Stimulated activated naive CD8-positive, alpha-beta T cell treated with anti-CD3 and anti-CD28 coated beads, Interleukin-15, amount 100 ng/mL, for 72 hours (primary cell): ENCODE results near the gene PDZD2.

ENCODE experiments used
- ATAC-seq: fragments of 150-1000 bp; cut with Tn5 transposase; 2 replicates; pipeline ENCODE4 v1.10.0; 2021; ENCODE audit warnings: mild to moderate bottlenecking, moderate library complexity
- DNase-seq, 2 donors: peaks; one replicate each; pipeline ENCODE4 v3.0.0; 2021 to 2022
- H3K27ac Mint-ChIP-seq, 2 donors: one replicate each; pipeline ENCODE4 v1.8.0; 2022; ENCODE audit warnings: mild to moderate bottlenecking in 2 of 2, mixed read lengths in 2 of 2, moderate library complexity in 2 of 2
- H3K27me3 Mint-ChIP-seq: one replicate; pipeline ENCODE4 v1.8.0; 2022; ENCODE audit warnings: mixed read lengths
- H3K4me1 Mint-ChIP-seq: one replicate; pipeline ENCODE4 v1.8.0; 2022; ENCODE audit warnings: mild to moderate bottlenecking, mixed read lengths
- H3K4me3 Mint-ChIP-seq, 2 donors: one replicate each; pipeline ENCODE4 v1.8.0; 2022; ENCODE audit warnings: mild to moderate bottlenecking in 2 of 2, mixed read lengths in 2 of 2, moderate library complexity in 1 of 2
- H3K9me3 Mint-ChIP-seq, 2 donors: one replicate each; pipeline ENCODE4 v1.8.0; 2022; ENCODE audit warnings: mixed read lengths in 2 of 2

PDZD2 gene

GRCh38 chr5:32143617-32144377, 504.9 kb downstream of the PDZD2 start:
- DNase-seq (no peak), ATAC-seq (no peak)
- Mint-ChIP-seq H3K4me1 (peaks cover 23% of the 10 kb centered on the region), H3K9me3 (no peaks in the 10 kb centered on the region), H3K27me3 (no peaks in the 10 kb centered on the region), H3K27ac (no peak overlapping the region), H3K4me3 (no peak overlapping the region)

GRCh38 chr5:32144378-32145207, 505.7 kb downstream of the PDZD2 start:
- Mint-ChIP-seq H3K9me3 (no peaks in the 10 kb centered on the region), H3K4me3 (no peak overlapping the region), H3K27ac (no peak overlapping the region), H3K27me3 (no peaks in the 10 kb centered on the region), H3K4me1 (peaks cover 24% of the 10 kb centered on the region)
- ATAC-seq (no peak), DNase-seq (no peak)

GRCh38 chr5:32145378-32145777, 506.4 kb downstream of the PDZD2 start:
- ATAC-seq: no peak

GRCh38 chr5:32147236-32147635, 508.3 kb downstream of the PDZD2 start:
- no peak overlapping the region for H3K4me3 Mint-ChIP-seq
- no peak for DNase-seq
- ATAC-seq: no peak
- peaks cover 27% of the 10 kb centered on the region for H3K4me1 Mint-ChIP-seq
- H3K9me3 Mint-ChIP-seq: no peaks in the 10 kb centered on the region
- H3K27ac Mint-ChIP-seq: no peak overlapping the region
- no peaks in the 10 kb centered on the region for H3K27me3 Mint-ChIP-seq

More at GRCh38 chr5:32145378-32145777, 506.4 kb downstream of the PDZD2 start:
- peaks cover 20% of the 10 kb centered on the region for H3K4me1 Mint-ChIP-seq
- no peak for DNase-seq
- H3K4me3 Mint-ChIP-seq: no peak overlapping the region
- H3K27ac Mint-ChIP-seq: no peak overlapping the region
- no peaks in the 10 kb centered on the region for H3K27me3 Mint-ChIP-seq
- H3K9me3 Mint-ChIP-seq: no peaks in the 10 kb centered on the region

GRCh38 chr5:32147959-32148358, 509.0 kb downstream of the PDZD2 start:
- no peaks in the 10 kb centered on the region for H3K9me3 Mint-ChIP-seq
- H3K27me3 Mint-ChIP-seq: no peaks in the 10 kb centered on the region
- H3K4me3 Mint-ChIP-seq: no peak overlapping the region
- no peak for DNase-seq
- peaks cover 28% of the 10 kb centered on the region for H3K4me1 Mint-ChIP-seq
- H3K27ac Mint-ChIP-seq: no peak overlapping the region
- ATAC-seq: no peak

- ATAC-seq (no peak), DNase-seq (no peak)
- Mint-ChIP-seq H3K27me3 (no peaks in the 10 kb centered on the region), H3K9me3 (no peaks in the 10 kb centered on the region), H3K4me3 (no peak overlapping the region), H3K27ac (no peak overlapping the region), H3K4me1 (peaks cover 43% of the 10 kb centered on the region)
Measured at GRCh38 chr5:32150366-32150765, 511.4 kb downstream of the PDZD2 start.

- Mint-ChIP-seq H3K4me3 (no peak overlapping the region), H3K4me1 (peaks cover 38% of the 10 kb centered on the region), H3K9me3 (no peaks in the 10 kb centered on the region), H3K27me3 (no peaks in the 10 kb centered on the region), H3K27ac (no peak overlapping the region)
- ATAC-seq: no peak
- DNase-seq: no peak
Measured at GRCh38 chr5:32151198-32151597, 512.3 kb downstream of the PDZD2 start.

GRCh38 chr5:32153723-32154122, 514.8 kb downstream of the PDZD2 start:
- Mint-ChIP-seq H3K27me3 (no peaks in the 10 kb centered on the region), H3K4me3 (no peak overlapping the region), H3K27ac (no peak overlapping the region), H3K4me1 (peaks cover 31% of the 10 kb centered on the region), H3K9me3 (no peaks in the 10 kb centered on the region)
- DNase-seq (no peak), ATAC-seq (no peak)

GRCh38 chr5:32155211-32155610, 516.3 kb downstream of the PDZD2 start:
- H3K4me3 Mint-ChIP-seq: no peak overlapping the region
- DNase-seq: no peak
- ATAC-seq: no peak
- H3K27me3 Mint-ChIP-seq: no peaks in the 10 kb centered on the region
- H3K4me1 Mint-ChIP-seq: peaks cover 28% of the 10 kb centered on the region
- no peaks in the 10 kb centered on the region for H3K9me3 Mint-ChIP-seq
- H3K27ac Mint-ChIP-seq: no peak overlapping the region

GRCh38 chr5:32156635-32157034, 517.7 kb downstream of the PDZD2 start:
- DNase-seq: no peak
- Mint-ChIP-seq H3K27me3 (no peaks in the 10 kb centered on the region), H3K27ac (no peak overlapping the region), H3K4me1 (peaks cover 34% of the 10 kb centered on the region), H3K4me3 (no peak overlapping the region), H3K9me3 (no peaks in the 10 kb centered on the region)
- ATAC-seq: no peak

GRCh38 chr5:32157078-32157477, 518.1 kb downstream of the PDZD2 start:
- peaks cover 31% of the 10 kb centered on the region for H3K4me1 Mint-ChIP-seq
- DNase-seq: no peak
- no peaks in the 10 kb centered on the region for H3K27me3 Mint-ChIP-seq
- H3K4me3 Mint-ChIP-seq: no peak overlapping the region
- H3K9me3 Mint-ChIP-seq: no peaks in the 10 kb centered on the region
- no peak overlapping the region for H3K27ac Mint-ChIP-seq
- no peak for ATAC-seq

- peaks cover 23% of the 10 kb centered on the region for H3K4me1 Mint-ChIP-seq
- no peak for ATAC-seq
- no peak overlapping the region for H3K4me3 Mint-ChIP-seq
- no peaks in the 10 kb centered on the region for H3K27me3 Mint-ChIP-seq
- DNase-seq: no peak
- H3K9me3 Mint-ChIP-seq: no peaks in the 10 kb centered on the region
- no peak overlapping the region for H3K27ac Mint-ChIP-seq
Measured at GRCh38 chr5:32158679-32158975, 519.7 kb downstream of the PDZD2 start.

- Mint-ChIP-seq H3K4me3 (no peak overlapping the region), H3K9me3 (no peaks in the 10 kb centered on the region)
Measured at GRCh38 chr5:32159328-32160072, 520.6 kb downstream of the PDZD2 start.

GRCh38 chr5:32160228-32160627, 521.3 kb downstream of the PDZD2 start:
- no peaks in the 10 kb centered on the region for H3K9me3 Mint-ChIP-seq
- no peak overlapping the region for H3K4me3 Mint-ChIP-seq
- ATAC-seq (no peak), DNase-seq (no peak)
- H3K27me3 Mint-ChIP-seq: no peaks in the 10 kb centered on the region
- H3K4me1 Mint-ChIP-seq: peaks cover 27% of the 10 kb centered on the region
- H3K27ac Mint-ChIP-seq: no peak overlapping the region

More at GRCh38 chr5:32159328-32160072, 520.6 kb downstream of the PDZD2 start:
- Mint-ChIP-seq H3K4me1 (peaks cover 24% of the 10 kb centered on the region), H3K27ac (no peak overlapping the region), H3K27me3 (no peaks in the 10 kb centered on the region)
- ATAC-seq: no peak
- no peak for DNase-seq
